Psoas muscle (tissue), 8 donors: ENCODE measurements around the gene TSPAN33. TPM values are rescaled to one million over a fixed set of nuclear protein-coding genes. Genes with fewer than 3 reads are reported as not detected.

Source experiments
- ATAC-seq, 4 donors: fragments of 200-7000 bp; cut with Tn5 transposase; one replicate each; pipeline ENCODE4 v1.9.1; 2020; ENCODE audit warnings: moderate library complexity in 3 of 4, mild to moderate bottlenecking in 2 of 4
- DNase-seq, 2 donors: peaks; one replicate each; pipeline ENCODE4 v3.0.0-alpha.2; 2020
- H3K27ac ChIP-seq: fragments of 200-600 bp; one replicate; pipeline ENCODE4 v1.8.0; 2022
- H3K27me3 ChIP-seq, 3 donors: fragments of 200-600 bp in 1 of 3; one replicate each; pipeline versions ENCODE4 v1.6.1 to v1.8.0; 2013 to 2022; ENCODE audit warnings: low read length in 2 of 3, mild to moderate bottlenecking in 2 of 3, moderate library complexity in 1 of 3; ENCODE audit not compliant: insufficient read depth in 3 of 3
- H3K36me3 ChIP-seq, 2 donors: fragments of 200-600 bp in 1 of 2; one replicate each; pipeline versions ENCODE4 v1.6.1 to v1.8.0; 2013 to 2022; ENCODE audit warnings: low read depth in 1 of 2, mild to moderate bottlenecking in 1 of 2, moderate library complexity in 1 of 2; ENCODE audit not compliant: insufficient read depth in 1 of 2
- H3K4me1 ChIP-seq: fragments of 200-600 bp; one replicate; pipeline ENCODE4 v1.8.0; 2022
- H3K4me3 ChIP-seq: fragments of 200-600 bp; one replicate; pipeline ENCODE4 v1.8.0; 2022; ENCODE audit warnings: mild to moderate bottlenecking
- H3K9me3 ChIP-seq: fragments of 200-600 bp; one replicate; pipeline ENCODE4 v1.8.0; 2022
- CTCF ChIP-seq: fragments of 200-600 bp; IDR thresholded peaks from one replicate; pipeline ENCODE4 v1.8.0; 2022; ENCODE audit warnings: antibody characterized with exemption
- WGBS, 3 donors: extraction: QIAGEN DNeasy Blood & Tissue Kit; methylation state at CpG; one replicate each; pipeline versions ENCODE4 v1.1.6 to v1.1.7; 2013; 5-methylcytosine and 5-hydroxymethylcytosine counted together
- intact Hi-C, 2 donors: fragments of 100-400 bp; cut with DNase I; formaldehyde crosslinking; loops; one replicate each; pipeline versions ENCODE4 v1.11.0 to v1.14.2; 2022
- polyA plus RNA-seq, 3 donors: library from polyadenylated mRNA; stranded (reverse); fragments of 200-250 nt; gene quantifications; one replicate each; pipeline ENCODE4 v1.2.3, GENCODE V29; 2013
- total RNA-seq, 4 donors: library from RNA; stranded (reverse); fragmentation: NEBNext Ultra II Directional in 2 of 4; extraction: Animal tissue kit (Norgen Biotek cat#: 25700) in 2 of 4; gene quantifications; one replicate each; pipeline versions ENCODE4 v1.2.1 to v1.2.4, GENCODE V29; 2021 to 2023
- donor health status: healthy with polysubstance abuse.
- donor health status: DM: no; HTN: no; CAD: no; lungs with moderate emphysema.
- donor health status: Bipolar disorder and iron deficiency.
- donor health status: healthy.
- donor health status: DM: yes; HTN: yes; CAD: no.
- donor health status: DM: no; HTN: no; CAD: no.
- donor health status: DM: no; HTN: no; CAD: no.
- donor health status: DM: yes; HTN: yes; CAD: no.

Gene TSPAN33
- total and polyA plus RNA-seq, 7 donors: 2.2 to 15.4 (median 9.1) TPM

DNA sequence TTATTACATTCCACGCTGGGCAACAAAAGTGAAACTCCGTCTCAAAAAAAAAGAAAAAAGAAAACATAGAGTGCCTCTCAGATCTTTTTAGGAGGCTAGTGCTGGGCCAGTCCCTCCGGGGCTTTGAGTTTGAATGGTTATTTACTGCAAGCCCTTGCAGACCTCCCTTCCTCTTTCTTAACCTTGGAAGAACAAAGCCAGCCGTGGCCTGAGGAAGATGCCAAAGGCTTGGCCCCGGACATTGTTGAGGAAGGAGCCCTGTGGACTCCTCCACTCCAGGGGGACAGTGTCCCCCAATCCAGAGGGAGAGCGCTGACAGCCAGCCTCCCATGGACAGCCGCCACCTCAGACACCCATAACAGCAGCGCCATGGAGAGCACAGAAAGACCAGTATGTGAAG, 5.0 kb downstream of the TSPAN33 start:
- Histone ChIP-seq H3K27me3 (no peaks in the 10 kb centered on the region), H3K4me1 (no peaks in the 10 kb centered on the region), H3K4me3 (no peak overlapping the region), H3K36me3 (no peaks in the 10 kb centered on the region), H3K9me3 (no peaks in the 10 kb centered on the region), H3K27ac (no peak overlapping the region)
- TF ChIP-seq CTCF: no peak
- WGBS, 3 donors: 65 to 76% (median 70%) methylated on average over 8 of the region's 8 CpGs
- DNase-seq (no peak), ATAC-seq (no peak)
- intact Hi-C loops: no loop called here

DNA sequence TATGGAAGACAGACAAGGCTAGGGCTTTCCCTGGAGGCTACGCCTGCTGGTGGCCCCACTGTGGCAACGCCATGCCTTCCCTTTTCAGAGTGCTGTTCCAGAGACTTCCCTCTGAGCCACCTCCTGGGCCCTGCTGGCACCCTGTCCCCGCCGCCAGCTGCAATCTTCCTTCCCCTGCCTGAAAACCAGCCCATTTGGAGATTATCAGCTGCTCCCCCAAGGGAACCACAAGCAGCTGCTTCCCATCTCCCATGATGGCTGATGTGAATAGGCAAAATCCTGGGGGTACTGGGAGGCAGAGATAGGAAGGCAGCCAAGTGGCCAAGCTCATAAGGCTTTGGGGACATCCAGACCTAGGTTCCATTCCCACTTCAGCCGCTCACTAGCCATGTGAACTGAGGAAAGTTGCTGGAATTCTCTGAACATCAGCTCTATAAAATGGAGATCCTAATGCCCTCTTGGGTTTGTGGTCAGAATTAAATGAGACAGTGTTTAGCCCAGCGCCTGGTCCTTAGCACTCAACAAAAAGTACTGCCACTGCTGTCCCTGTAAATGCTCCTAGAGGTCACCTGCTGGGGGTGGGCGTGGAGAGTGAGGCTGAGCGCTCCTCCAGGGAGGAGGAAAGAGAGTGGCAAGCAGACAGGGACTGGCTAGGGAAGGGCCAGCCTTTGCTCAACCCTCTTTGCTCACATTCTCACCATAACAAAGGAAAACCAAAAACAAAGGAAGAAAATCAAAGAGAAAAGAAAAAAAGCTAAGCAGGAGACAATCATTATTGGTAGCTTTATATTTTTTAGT, 5.9 kb downstream of the TSPAN33 start:
- intact Hi-C loops: no loop called here
- Histone ChIP-seq H3K27me3 (no peaks in the 10 kb centered on the region), H3K4me1 (no peaks in the 10 kb centered on the region), H3K36me3 (no peaks in the 10 kb centered on the region), H3K4me3 (no peak overlapping the region), H3K9me3 (no peaks in the 10 kb centered on the region), H3K27ac (no peak overlapping the region)
- no peak for TF ChIP-seq CTCF
- no peak for ATAC-seq
- DNase-seq: no peak
- 67 to 82% (median 71%) methylated on average over 8 of the region's 8 CpGs for WGBS, 3 donors

DNA sequence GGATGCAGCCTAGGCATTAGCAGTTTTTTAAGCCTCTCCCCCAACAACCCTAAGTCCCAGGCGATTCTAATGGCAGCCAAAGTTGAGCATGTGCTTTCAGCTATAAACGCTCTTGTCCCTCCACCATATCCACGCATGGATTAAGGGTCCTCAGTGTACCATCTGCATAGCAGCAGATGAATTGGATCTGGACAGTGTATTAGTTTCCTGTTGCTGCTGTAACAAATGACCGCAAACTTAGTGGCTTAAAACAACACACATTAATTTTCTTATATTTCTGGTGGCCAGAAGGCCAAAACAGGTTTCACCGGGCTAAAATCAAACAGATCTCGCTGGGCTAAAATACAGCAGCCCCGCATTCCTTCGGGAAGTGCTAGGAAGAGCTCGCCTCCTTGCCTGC, 13.1 kb downstream of the TSPAN33 start:
- no peak for DNase-seq
- Histone ChIP-seq H3K4me1 (no peaks in the 10 kb centered on the region), H3K9me3 (no peaks in the 10 kb centered on the region), H3K4me3 (no peak overlapping the region), H3K36me3 (no peaks in the 10 kb centered on the region), H3K27ac (no peak overlapping the region), H3K27me3 (no peaks in the 10 kb centered on the region)
- TF ChIP-seq CTCF: no peak
- intact Hi-C loops: no loop called here
- WGBS, 3 donors: 92 to 94% (median 94%) methylated on average over 9 of the region's 9 CpGs
- ATAC-seq: no peak

DNA sequence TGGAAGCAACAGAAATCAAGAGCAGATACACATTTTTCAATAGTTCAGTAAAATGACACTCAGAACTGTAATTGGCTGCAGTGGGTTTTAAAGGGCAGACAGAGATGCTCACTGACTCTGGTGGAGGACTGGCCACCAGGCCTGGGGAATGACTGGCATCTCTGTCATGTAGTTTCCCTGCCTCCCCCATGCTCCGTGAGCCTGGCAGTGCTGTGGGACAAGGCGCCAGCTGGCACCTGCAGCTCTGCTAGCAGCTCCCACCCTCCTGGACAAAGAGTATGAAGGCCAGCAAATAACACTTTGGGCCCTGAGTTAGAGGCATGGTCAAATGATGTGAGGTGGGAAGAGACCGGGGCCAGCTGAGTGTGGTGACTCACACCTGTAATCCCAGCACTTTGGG, 15.0 kb downstream of the TSPAN33 start:
- ATAC-seq (no peak), DNase-seq (no peak)
- Histone ChIP-seq H3K4me1 (no peaks in the 10 kb centered on the region), H3K9me3 (no peaks in the 10 kb centered on the region), H3K36me3 (no peaks in the 10 kb centered on the region), H3K27me3 (no peaks in the 10 kb centered on the region), H3K27ac (no peak overlapping the region), H3K4me3 (no peak overlapping the region)
- no peak for TF ChIP-seq CTCF
- 69 to 72% (median 71%) methylated on average over 3 of the region's 3 CpGs for WGBS, 3 donors
- intact Hi-C loops: no loop called here
